Middle frontal gyrus (tissue), 1 donor: ENCODE data around the gene RNF213.
"Not testable (repeated sequence)": the region's sequence is repeated elsewhere in the genome, so short reads cannot be mapped to it uniquely, and the experiment has no call there.

Experiments
- DNase-seq: peaks from one replicate; pipeline ENCODE4 v3.0.0-alpha.2; 2015; ENCODE audit warnings: low spot score; ENCODE audit errors: extremely low spot score

Gene RNF213

GRCh38 chr17:80316927-80317705, 56.5 kb downstream of the RNF213 start:
- DNase-seq: no peak

GRCh38 chr17:80317706-80317980, 57.0 kb downstream of the RNF213 start:
- no peak for DNase-seq

DNA sequence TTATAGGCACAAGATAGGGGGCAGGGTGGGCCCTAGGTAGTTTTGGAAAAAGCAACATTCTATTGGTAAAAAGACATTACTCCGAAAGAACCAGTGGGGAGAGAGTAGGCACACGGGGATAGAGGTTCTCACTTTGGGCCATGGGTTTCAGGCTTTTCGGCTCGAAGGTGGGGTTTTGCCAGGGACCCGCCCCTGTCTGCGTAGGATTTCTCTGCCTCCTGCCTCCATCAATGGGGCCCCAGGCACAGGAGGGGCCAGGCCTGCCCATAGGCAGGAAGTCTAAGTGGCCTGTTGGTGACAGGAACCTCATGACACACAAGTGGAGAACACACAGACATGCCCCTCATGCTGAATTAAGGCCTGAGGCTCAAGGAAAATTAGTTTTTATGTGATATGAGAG, 57.5 kb downstream of the RNF213 start:
- DNase-seq: no peak

- DNase-seq: no peak
Measured at GRCh38 chr17:80319262-80319998, 58.8 kb downstream of the RNF213 start.

GRCh38 chr17:80319999-80320344, 59.3 kb downstream of the RNF213 start:
- no peak for DNase-seq

DNA sequence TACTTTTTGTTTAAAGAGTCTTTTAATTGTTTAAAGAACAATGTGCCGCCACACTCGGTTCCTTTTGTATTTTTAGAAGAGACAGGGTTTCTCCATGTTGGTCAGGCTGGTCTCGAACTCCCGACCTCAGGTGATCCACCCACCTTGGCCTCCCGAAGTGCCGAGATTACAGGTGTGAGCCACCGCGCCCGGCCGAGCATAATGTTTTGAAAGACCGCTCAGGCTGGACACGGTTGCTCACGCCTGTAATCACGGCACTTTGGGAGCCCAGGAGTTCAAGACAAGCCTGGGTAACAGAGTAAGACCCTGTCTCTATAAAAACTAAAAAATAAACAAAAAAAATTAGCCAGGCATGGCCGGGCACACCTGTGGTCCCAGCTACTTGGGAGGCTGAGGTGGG, 59.8 kb downstream of the RNF213 start:
- no peak for DNase-seq

- no peak for DNase-seq
Measured at GRCh38 chr17:80322864-80323263, 62.2 kb downstream of the RNF213 start.

GRCh38 chr17:80323982-80324381, 63.3 kb downstream of the RNF213 start:
- DNase-seq: no peak

GRCh38 chr17:80327518-80327917, 66.9 kb downstream of the RNF213 start:
- no peak for DNase-seq

DNA sequence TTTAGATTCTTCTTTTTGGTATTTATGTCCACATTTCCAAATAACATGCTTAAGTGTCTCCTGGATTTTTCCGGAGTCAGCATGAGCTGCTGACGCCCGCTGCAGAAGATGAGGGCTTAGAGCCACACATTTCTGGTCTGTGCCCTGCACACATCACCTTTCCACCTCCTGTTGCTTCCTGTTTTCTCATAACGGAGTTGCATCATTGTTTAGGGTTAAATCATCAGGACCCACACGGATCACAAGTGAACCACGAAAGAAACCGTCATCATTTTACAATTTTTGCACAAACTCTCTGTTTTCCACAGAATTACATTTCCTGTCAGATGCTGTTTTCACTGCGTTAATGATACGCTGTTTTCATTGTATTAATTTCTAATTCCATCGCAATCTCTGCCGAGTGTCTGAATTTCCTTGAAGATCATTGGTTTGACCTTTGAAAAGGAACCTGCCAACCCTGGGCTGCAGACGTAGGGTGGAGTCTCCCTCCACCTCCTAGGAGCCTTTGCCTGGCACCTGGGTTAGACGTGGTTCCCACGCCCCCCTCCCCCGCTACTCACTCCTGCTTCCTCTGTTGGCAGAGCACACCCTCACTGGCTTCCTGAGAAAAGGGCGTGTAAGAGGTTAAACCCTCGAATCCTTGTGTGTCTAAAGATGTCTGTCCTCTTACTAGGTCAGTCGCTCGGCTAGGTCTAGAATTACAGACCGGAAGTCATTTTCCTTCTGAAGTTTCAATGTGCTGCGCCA, 68.2 kb downstream of the RNF213 start:
- no peak for DNase-seq

DNA sequence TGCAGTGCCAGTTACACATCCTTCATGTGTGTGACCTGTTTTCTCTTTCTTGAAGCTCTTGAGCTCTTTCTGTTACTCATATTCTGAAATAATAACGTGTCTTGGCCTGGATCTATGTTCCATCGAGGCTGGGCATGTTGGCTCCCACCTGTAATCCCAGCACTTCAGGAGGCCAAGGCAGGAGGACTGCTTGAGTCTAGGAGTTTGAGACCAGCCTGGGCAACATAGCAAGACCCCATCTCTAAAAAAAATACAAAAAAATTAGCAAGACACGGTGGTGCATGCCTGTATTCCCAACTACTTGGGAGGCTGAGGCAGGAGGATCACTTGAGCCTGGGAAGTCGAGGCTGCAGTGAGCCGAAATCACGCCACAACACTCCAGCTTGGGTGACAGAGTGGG, 68.8 kb downstream of the RNF213 start:
- not testable (repeated sequence) for DNase-seq

- no peak for DNase-seq
Measured at GRCh38 chr17:80330276-80330675, 69.6 kb downstream of the RNF213 start.

DNA sequence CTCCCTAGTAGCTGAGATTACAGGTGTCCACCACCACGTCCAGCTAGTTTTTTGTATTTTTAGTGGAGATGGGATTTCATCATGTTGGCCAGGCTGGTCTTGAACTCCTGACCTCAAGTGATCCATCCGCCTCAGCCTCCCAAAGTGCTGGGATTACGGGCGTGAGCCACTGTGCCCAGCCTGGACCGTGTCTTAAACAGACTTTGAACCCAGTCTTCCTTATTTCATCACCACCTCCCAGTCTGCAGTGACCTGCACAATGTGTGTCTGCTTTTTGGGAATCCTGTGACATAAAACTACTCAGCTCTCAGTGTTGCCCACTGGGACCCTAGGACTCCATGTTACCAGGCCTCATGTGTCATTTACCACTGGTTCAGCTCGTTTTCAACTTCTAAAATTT, 70.3 kb downstream of the RNF213 start:
- not testable (repeated sequence) for DNase-seq

GRCh38 chr17:80331820-80332219, 71.2 kb downstream of the RNF213 start:
- DNase-seq: no peak

- no peak for DNase-seq
Measured at GRCh38 chr17:80337195-80337895, 76.7 kb downstream of the RNF213 start.

DNA sequence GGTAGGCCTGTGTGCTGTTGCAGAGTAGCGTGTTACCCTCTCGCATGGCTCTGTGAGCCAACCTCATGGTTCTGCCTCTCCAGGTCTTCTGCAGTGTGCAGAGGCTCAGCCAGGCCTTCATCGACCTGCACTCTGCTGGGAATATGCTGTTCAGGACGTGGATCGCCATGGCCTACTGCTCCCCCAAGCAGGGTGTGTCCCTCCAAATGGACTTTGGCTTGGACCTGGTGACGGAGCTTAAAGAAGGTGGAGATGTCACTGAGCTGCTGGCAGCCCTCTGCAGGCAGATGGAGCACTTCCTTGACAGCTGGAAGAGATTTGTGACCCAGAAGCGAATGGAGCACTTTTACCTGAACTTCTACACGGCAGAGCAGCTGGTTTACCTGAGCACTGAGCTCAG, 78.5 kb downstream of the RNF213 start:
- DNase-seq: no peak

- no peak for DNase-seq
Measured at GRCh38 chr17:80339731-80340456, 79.2 kb downstream of the RNF213 start.

DNA sequence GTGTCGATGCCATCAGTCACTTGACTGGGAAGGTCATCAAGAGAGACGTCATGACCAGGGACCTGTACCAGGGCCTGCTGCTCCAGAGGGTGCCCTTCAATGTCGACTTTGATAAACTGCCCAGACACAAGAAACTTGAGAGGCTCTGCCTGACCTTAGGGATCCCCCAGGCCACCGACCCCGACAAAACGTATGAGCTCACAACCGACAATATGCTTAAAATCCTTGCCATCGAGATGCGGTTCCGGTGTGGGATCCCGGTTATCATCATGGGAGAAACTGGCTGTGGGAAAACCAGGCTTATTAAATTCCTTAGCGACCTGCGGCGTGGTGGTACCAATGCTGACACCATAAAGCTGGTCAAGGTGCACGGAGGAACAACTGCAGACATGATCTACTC, 84.7 kb downstream of the RNF213 start:
- no peak for DNase-seq

DNA sequence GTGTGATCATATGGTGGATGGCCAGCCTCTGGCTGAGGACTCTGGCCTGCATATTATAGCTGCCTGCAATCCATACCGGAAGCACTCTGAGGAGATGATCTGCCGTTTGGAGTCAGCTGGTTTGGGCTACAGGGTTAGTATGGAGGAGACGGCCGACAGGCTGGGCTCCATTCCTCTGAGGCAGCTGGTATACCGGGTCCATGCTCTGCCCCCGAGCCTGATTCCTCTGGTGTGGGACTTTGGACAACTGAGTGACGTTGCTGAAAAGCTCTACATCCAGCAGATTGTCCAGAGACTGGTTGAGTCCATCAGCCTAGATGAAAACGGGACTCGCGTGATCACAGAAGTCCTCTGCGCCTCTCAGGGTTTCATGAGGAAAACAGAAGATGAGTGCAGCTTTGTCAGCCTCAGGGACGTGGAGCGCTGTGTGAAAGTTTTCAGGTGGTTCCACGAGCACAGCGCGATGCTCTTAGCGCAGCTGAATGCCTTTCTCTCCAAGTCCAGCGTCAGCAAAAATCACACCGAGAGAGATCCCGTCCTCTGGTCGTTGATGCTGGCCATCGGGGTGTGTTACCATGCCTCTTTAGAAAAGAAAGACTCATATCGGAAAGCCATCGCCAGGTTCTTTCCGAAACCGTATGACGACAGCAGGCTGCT, 85.3 kb downstream of the RNF213 start:
- DNase-seq: no peak

DNA sequence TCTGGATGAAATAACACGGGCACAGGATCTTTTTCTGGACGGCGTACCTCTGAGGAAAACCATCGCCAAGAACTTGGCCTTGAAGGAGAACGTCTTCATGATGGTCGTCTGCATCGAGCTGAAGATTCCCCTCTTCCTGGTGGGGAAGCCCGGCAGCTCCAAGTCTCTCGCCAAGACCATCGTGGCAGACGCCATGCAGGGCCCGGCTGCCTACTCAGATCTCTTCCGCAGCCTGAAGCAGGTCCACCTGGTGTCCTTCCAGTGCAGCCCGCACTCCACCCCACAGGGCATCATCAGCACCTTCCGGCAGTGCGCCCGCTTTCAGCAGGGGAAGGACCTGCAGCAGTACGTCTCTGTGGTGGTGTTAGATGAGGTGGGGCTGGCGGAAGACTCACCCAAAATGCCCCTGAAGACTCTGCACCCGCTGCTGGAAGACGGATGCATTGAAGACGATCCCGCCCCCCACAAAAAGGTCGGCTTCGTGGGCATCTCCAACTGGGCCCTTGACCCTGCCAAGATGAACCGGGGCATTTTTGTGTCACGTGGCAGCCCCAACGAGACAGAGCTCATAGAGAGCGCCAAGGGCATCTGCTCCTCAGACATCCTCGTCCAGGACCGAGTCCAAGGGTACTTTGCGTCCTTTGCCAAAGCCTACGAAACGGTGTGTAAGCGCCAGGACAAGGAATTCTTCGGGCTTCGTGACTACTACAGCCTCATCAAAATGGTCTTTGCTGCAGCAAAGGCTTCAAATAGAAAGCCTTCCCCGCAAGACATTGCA, 86.0 kb downstream of the RNF213 start:
- DNase-seq: no peak
